Measurements from ENCODE around the gene MMD.
"Not testable (repeated sequence)": the region's sequence is repeated elsewhere in the genome, so short reads cannot be mapped to it uniquely, and the experiment has no call there.

The MMD gene

DNA sequence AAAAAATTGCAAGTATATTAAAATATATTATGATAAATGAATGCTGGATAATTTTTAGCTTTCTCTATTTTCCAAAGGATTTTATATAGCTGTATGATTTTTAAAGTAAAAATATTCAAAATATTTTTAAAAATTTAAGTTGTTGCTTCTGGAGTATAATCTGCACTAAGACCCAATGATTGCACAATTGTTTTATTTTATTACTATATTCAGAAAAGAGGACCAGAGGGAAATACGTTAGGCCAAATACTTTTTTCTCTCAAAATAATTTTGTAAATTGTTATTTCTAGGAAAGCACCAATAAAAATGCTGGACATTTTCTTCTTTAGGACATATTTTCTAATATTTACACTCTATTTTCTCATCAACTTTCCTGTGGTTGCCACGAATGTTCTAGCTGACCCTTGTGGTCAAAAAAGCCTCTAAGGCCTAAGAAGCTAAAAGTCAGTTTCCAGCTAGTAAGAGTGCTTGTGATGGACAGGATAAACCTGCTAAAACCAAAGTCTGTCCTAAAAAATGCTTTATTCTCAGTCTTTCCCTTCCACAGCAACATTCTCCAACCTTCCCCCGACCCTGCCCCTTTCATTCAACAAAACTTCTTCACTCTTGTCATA lies 31.2 kb downstream of the MMD start:
- TF ChIP-seq, protein P1, sequence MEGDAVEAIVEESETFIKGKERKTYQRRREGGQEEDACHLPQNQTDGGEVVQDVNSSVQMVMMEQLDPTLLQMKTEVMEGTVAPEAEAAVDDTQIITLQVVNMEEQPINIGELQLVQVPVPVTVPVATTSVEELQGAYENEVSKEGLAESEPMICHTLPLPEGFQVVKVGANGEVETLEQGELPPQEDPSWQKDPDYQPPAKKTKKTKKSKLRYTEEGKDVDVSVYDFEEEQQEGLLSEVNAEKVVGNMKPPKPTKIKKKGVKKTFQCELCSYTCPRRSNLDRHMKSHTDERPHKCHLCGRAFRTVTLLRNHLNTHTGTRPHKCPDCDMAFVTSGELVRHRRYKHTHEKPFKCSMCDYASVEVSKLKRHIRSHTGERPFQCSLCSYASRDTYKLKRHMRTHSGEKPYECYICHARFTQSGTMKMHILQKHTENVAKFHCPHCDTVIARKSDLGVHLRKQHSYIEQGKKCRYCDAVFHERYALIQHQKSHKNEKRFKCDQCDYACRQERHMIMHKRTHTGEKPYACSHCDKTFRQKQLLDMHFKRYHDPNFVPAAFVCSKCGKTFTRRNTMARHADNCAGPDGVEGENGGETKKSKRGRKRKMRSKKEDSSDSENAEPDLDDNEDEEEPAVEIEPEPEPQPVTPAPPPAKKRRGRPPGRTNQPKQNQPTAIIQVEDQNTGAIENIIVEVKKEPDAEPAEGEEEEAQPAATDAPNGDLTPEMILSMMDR (IDR thresholded peaks at IDR 0.05; ENCODE audit: insufficient read depth, low read length, missing control alignments), result no peak
- no peak overlapping the region for H3K4me3 ChIP-seq (ENCODE audit: low read depth, low read length)
- POLR2A ChIA-PET, result no interaction called here
- CTCF ChIA-PET, result interaction anchor here (1.6 kb wide), 1 partner anchor 34 kb away, joined by 8 read pairs; no protein-coding TSS in a partner anchor
- no peak for DNase-seq (ENCODE audit: low read depth, low spot score)

DNA sequence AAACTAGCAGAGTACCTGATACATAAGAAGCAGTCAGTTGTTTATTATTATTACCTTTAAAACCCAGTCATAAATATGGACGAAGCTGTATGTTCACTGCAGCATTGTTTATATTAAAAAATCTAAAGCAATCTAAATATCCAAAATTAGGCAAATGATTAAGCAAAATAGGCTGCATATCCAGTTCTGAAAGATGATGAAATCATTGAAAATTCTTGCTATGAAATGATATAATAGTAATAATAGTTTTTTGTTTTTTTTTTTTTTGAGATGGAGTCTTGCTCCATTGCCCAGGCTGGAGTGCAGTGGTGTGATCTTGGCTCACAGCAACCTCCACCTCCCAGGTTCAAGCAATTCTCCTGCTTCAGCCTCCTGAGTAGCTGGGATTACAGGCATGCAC lies 31.9 kb downstream of the MMD start:
- POLR2A ChIA-PET; H3K4me3 ChIP-seq (ENCODE audit: low read depth, low read length); DNase-seq (ENCODE audit: low read depth, low spot score): not testable (repeated sequence)
- CTCF ChIA-PET, result interaction anchor here (0.9 to 1.6 kb wide), 2 partner anchors 33 to 40 kb away, joined by 3 to 8 read pairs; no protein-coding TSS in a partner anchor

DNA sequence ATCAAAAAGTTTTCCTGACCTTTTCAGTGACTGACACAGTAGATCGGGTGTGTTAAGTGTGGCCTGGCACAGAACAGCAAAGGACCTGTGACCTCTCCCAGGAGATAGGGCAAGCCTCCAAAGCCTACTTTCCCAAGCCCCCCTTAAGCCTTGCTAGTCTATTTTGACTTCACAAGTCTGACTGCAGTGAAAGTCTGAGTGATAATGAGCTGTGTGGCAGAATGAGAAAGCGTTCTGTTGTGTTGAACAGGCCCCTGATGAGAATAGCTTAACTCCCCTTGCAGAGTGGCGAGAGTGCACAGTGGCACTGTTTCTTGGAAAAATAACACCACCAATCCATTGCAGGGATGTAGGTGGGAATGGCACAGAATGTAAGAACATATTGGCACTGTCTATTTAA lies 32.8 kb downstream of the MMD start:
- CTCF ChIA-PET, result no interaction called here
- no peak overlapping the region for H3K4me3 ChIP-seq (ENCODE audit: low read depth, low read length)
- TF ChIP-seq, protein P1 (IDR thresholded peaks at IDR 0.05; ENCODE audit: insufficient read depth, low read length, missing control alignments), result no peak
- DNase-seq (ENCODE audit: low read depth, low spot score), result no peak
- POLR2A ChIA-PET, result no interaction called here

DNA sequence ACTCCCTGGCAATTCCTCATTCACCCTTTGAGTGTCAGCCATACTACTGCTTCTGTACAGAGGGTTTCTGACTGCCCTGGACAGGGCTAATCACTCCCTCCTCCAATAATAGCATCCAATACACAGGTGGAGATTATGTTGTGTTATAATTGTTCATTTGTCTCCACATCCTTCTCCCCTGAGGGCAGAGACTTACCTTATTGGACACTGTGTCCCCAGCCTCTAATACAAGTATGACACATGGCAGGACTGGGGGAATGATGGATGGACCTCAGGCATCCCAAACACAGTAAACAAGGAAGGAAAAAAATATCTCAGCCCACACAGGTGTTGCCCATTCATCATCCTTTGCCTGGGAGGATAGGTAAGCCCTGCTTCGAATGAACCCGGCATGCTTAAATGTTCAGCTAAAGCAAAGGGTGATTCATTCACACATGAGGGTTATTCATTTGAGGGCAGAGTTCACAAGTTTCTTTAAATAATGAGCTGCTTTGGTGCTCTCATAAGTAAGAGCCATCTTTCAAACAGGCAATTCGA lies 34.8 kb downstream of the MMD start:
- no peak for DNase-seq (ENCODE audit: low read depth, low spot score)
- TF ChIP-seq, protein P1 (IDR thresholded peaks at IDR 0.05; ENCODE audit: insufficient read depth, low read length, missing control alignments), result no peak
- H3K4me3 ChIP-seq (ENCODE audit: low read depth, low read length), result no peak overlapping the region
- CTCF ChIA-PET, result interaction anchor here (1.2 kb wide), 1 partner anchor 31 kb away, joined by 3 read pairs; no protein-coding TSS in a partner anchor
- POLR2A ChIA-PET, result no interaction called here

DNA sequence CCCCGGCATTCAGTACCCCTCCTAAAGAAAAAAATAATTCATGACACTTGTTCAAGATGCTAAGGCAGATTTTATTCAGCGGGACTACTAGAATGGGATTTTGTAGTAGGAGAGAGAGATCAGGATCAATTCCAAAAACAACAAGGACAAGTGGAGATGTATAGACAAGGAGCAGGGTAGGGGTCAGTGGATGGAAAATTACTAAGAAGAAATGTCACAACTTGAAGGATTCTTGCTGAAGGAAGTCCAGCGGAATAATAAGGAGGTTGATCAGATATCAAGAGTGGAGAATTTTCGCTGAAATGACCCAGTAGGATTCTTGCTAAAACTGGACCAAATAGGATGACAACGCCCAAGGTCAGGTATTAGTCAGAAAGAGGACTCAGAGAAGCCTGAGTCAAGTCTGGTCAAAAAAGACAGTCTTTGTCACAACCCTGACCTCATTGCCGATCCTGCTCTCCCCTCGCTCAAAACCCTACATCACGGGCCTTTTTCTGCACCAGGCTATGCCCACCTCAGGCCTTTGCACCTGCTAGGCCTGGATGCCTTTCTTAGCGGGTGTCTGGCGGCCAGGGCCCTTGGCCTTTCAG lies 36.9 kb downstream of the MMD start:
- ChIA-PET CTCF (no interaction called here), POLR2A (no interaction called here)
- DNase-seq (ENCODE audit: low read depth, low spot score), result no peak
- TF ChIP-seq, protein P1 (IDR thresholded peaks at IDR 0.05; ENCODE audit: insufficient read depth, low read length, missing control alignments), result no peak
- H3K4me3 ChIP-seq (ENCODE audit: low read depth, low read length), result no peak overlapping the region

DNA sequence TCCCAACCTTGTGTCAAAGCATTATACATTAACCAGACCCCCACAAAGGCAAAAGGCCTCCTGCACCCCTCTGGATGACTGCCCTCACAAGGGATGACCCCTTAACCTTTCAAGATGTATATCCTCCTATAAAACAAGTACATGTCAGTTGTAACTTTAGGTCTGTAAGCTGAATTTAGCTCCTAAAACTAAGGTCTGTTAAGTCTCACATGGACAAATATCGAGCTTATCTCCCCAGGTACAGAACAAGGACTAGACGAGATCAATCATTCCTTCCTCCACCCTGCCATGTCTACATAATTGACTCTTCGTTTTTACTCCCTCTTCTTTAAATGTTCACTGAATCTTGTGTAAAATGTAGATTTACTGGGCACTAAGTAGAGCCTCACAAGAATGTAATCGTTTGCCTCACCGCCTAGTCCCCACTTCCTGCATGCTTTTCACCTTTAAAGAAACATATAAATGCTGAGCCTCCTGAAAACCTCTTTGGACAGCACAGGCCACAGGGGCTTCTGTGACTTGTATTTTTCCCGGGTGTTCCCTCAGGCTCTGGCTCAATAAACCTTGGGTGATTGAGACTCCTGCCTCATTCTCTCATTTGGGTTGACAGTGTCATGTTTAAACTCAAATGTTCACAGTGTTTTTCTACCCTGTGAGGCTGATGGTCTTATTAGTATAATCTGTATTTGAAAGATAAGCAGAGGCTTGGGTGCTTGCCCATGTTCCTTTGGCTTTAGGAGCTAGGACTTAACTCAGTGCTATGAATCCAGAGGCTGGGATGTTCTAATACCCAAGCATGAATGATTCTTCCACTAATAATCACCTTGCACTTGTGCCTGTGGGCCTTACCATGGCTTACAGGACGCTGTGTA lies 37.6 kb downstream of the MMD start:
- CTCF ChIA-PET, result no interaction called here
- no peak overlapping the region for H3K4me3 ChIP-seq (ENCODE audit: low read depth, low read length)
- POLR2A ChIA-PET, result no interaction called here
- TF ChIP-seq, protein P1 (IDR thresholded peaks at IDR 0.05; ENCODE audit: insufficient read depth, low read length, missing control alignments), result no peak
- DNase-seq (ENCODE audit: low read depth, low spot score), result no peak

All from AG04449 (cell line).